Nephron (organoid): ENCODE measurements around the gene ZNF606.

Experiments
- H3K27ac Mint-ChIP-seq, 3 experiments: 2 replicates each; pipeline ENCODE4 v1.8.0; 2020; ENCODE audit warnings: mixed read lengths in 3 of 3, mild to moderate bottlenecking in 2 of 3, moderate library complexity in 1 of 3
- H3K27me3 Mint-ChIP-seq: 2 replicates; pipeline ENCODE4 v1.8.0; 2021; ENCODE audit warnings: low read depth, mild to moderate bottlenecking, moderate library complexity, mixed read lengths
- H3K36me3 Mint-ChIP-seq: 2 replicates; pipeline ENCODE4 v1.8.0; 2020; ENCODE audit warnings: low read depth, mixed read lengths
- H3K4me1 Mint-ChIP-seq: 2 replicates; pipeline ENCODE4 v1.8.0; 2020; ENCODE audit warnings: mixed read lengths
- H3K4me3 Mint-ChIP-seq, 3 experiments: 2 replicates each; pipeline ENCODE4 v1.8.0; 2020; ENCODE audit warnings: mild to moderate bottlenecking in 3 of 3, mixed read lengths in 3 of 3, moderate library complexity in 2 of 3
- H3K9me3 Mint-ChIP-seq: 2 replicates; pipeline ENCODE4 v1.8.0; 2020; ENCODE audit warnings: mixed read lengths
- CTCF ChIP-seq, 3 experiments: fragments of 200-600 bp; sonication (generic); IDR thresholded peaks; one replicate each; pipeline ENCODE4 v1.5.0; 2021; ENCODE audit warnings: antibody characterized with exemption in 3 of 3; ENCODE audit not compliant: unreplicated experiment in 3 of 3

Gene ZNF606

GRCh38 chr19:58037927-58038687 lies 35.5 kb upstream of the ZNF606 start:
- peak overlapping the region in 1 of 3 experiments; percentile 56 for H3K4me3 Mint-ChIP-seq
- peaks cover 37% of the 10 kb centered on the region for H3K9me3 Mint-ChIP-seq
- TF ChIP-seq CTCF (IDR thresholded peaks at IDR 0.05; ENCODE audit: unreplicated experiment in 3 of 3): no peak
- no peaks in the 10 kb centered on the region for H3K4me1 Mint-ChIP-seq
- H3K36me3 Mint-ChIP-seq: peaks cover 20% of the 10 kb centered on the region
- H3K27me3 Mint-ChIP-seq: peaks cover 5% of the 10 kb centered on the region
- no peak overlapping the region for H3K27ac Mint-ChIP-seq

DNA sequence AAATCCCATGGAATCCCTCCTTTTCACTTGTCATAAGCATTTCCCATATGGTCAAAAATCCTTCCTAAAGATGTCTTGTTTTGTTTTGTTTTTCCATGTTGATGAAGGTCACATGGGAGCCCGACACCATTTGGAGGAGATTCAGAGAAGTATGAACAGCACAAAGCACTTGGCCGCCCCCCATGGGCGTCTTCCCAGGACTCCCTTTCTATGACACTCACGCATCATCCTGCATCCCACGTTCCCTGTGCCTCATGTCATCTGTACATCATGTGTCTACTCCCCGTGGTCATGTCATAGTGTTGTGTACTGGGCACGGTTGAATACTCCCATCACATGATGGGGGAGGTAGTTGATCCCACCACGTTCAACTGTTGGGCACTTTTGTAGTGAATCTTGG lies 33.2 kb upstream of the ZNF606 start:
- H3K27me3 Mint-ChIP-seq: peaks cover 5% of the 10 kb centered on the region
- peak overlapping the region; percentile 47 to 80 (median 76) for H3K4me3 Mint-ChIP-seq

GRCh38 chr19:58034477-58034793 lies 31.8 kb upstream of the ZNF606 start:
- H3K27ac Mint-ChIP-seq: peak overlapping the region; percentile 37 to 83 (median 69)
- peaks cover 5% of the 10 kb centered on the region for H3K27me3 Mint-ChIP-seq
- no peaks in the 10 kb centered on the region for H3K4me1 Mint-ChIP-seq
- H3K4me3 Mint-ChIP-seq: peak overlapping the region; percentile 82 to 88 (median 88)
- H3K36me3 Mint-ChIP-seq: peaks cover 16% of the 10 kb centered on the region
- TF ChIP-seq CTCF (IDR thresholded peaks at IDR 0.05; ENCODE audit: unreplicated experiment in 3 of 3): no peak
- peaks cover 30% of the 10 kb centered on the region for H3K9me3 Mint-ChIP-seq

More for the DNA sequence above, 33.2 kb upstream of the ZNF606 start:
- Mint-ChIP-seq H3K36me3 (peaks cover 16% of the 10 kb centered on the region), H3K27ac (no peak overlapping the region), H3K4me1 (no peaks in the 10 kb centered on the region), H3K9me3 (peaks cover 32% of the 10 kb centered on the region)
- TF ChIP-seq CTCF (IDR thresholded peaks at IDR 0.05; ENCODE audit: unreplicated experiment in 3 of 3): no peak

DNA sequence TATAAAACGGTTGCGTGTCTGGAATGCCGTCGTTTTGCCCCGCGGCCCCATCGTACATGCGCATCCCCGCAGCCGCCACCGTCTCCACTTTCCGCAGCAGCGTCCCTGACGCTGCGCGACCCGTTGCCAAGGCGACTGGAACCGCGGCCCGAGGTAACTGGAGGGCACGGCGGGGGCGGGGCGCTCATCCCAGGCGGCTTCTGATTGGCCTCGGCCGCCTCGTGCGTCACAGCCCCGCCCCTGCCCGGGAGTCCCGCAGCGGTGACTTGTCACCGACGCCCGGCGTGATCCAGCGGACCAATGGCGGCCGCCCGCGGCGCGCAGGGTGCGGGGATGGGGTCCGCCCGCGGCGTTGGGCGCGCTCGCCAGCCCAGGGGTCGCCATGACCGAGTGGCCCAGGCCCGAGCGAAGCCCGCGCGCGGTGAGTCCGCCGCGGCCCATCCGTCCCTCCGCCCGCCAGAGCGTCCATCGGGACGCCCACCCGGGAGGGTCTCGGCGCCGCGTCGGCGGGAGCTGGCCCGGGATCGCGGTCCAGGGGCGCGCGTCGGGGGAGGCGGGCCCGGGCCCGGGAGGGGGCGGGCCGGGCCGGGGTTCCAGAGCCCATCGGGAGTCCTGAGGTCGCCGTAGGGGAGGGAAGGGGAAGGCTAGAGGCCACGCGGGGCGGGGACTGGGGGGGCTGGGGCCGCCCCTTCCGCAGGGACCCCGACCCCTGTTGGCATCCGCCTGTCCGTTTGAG lies 31.3 kb upstream of the ZNF606 start, which contains the start of gene ZSCAN1:
ZSCAN1 (plus strand) TSS at position 285 of the 736 bp plus-strand sequence. CDS start 3,812 bp downstream, outside the sequence.
- Mint-ChIP-seq H3K27ac (peak within 1 kb of the TSS; percentile 37 to 83 (median 69)), H3K9me3 (peaks cover 30% of the 10 kb centered on the region), H3K4me3 (peak within 1 kb of the TSS; percentile 82 to 88 (median 88)), H3K27me3 (peaks cover 5% of the 10 kb centered on the region), H3K36me3 (peaks cover 16% of the 10 kb centered on the region), H3K4me1 (no peaks in the 10 kb centered on the region)
- no peak for TF ChIP-seq CTCF (IDR thresholded peaks at IDR 0.05; ENCODE audit: unreplicated experiment in 3 of 3)

- Mint-ChIP-seq H3K36me3 (peaks cover 3% of the 10 kb centered on the region), H3K27ac (no peak overlapping the region), H3K4me1 (no peaks in the 10 kb centered on the region), H3K4me3 (no peak overlapping the region), H3K27me3 (peaks cover 6% of the 10 kb centered on the region), H3K9me3 (peaks cover 54% of the 10 kb centered on the region)
- no peak for TF ChIP-seq CTCF (IDR thresholded peaks at IDR 0.05; ENCODE audit: unreplicated experiment in 3 of 3)
These were observed 22.0 kb upstream of the ZNF606 start for GRCh38 chr19:58024661-58025060.
